Tibial artery (tissue), 4 donors: Measurements from ENCODE around the gene PLCB2.

ENCODE experiments used
- DNase-seq, 2 donors: peaks; one replicate each; pipeline ENCODE4 v3.0.0-alpha.2; 2019
- H3K27ac ChIP-seq, 2 donors: fragments of 200-600 bp; sonication (generic) in 1 of 2; 1 replicate in 1 of 2; 2 replicates in 1 of 2; pipeline ENCODE4 v1.5.1; 2018 to 2019; ENCODE audit warnings: mild to moderate bottlenecking in 1 of 2
- H3K27me3 ChIP-seq, 2 donors: fragments of 200-600 bp; sonication (generic) in 1 of 2; one replicate each; pipeline versions ENCODE4 v1.5.1 to v1.6.0; 2016 to 2019
- H3K36me3 ChIP-seq, 3 donors: fragments of 200-600 bp; sonication (generic) in 2 of 3; one replicate each; pipeline ENCODE4 v1.5.1; 2016 to 2019; ENCODE audit warnings: mild to moderate bottlenecking in 2 of 3
- H3K4me1 ChIP-seq, 4 donors: fragments of 200-600 bp; sonication (generic) in 2 of 4; 1 replicate in 3 of 4; 2 replicates in 1 of 4; pipeline ENCODE4 v1.5.1; 2016 to 2019
- H3K4me3 ChIP-seq, 2 donors: fragments of 200-600 bp; sonication (generic) in 1 of 2; 1 replicate in 1 of 2; 2 replicates in 1 of 2; pipeline ENCODE4 v1.5.1; 2018 to 2019; ENCODE audit warnings: mild to moderate bottlenecking in 2 of 2
- H3K9me3 ChIP-seq, 3 donors: fragments of 200-600 bp; sonication (generic) in 1 of 3; one replicate each; pipeline ENCODE4 v1.5.1; 2016 to 2019
- CTCF ChIP-seq, 2 experiments: fragments of 200-600 bp in 1 of 2; fragments of 450-650 bp in 1 of 2; IDR thresholded peaks; one replicate each; pipeline ENCODE4 v1.5.1; 2017 to 2019; ENCODE audit warnings: antibody characterized with exemption in 2 of 2, mild to moderate bottlenecking in 1 of 2, moderate library complexity in 1 of 2
- intact Hi-C: fragments of 100-400 bp; cut with DNase I; formaldehyde crosslinking; loops from one replicate; pipeline ENCODE4 v1.15.0; 2023; ENCODE audit warnings: low total_unique reads

PLCB2 gene

GRCh38 chr15:40346579-40347558 lies 39.1 kb upstream of the PLCB2 start:
- no peak for TF ChIP-seq CTCF (IDR thresholded peaks at IDR 0.05)
- no peak for DNase-seq
- Histone ChIP-seq H3K27me3 (no peaks in the 10 kb centered on the region), H3K4me3 (no peak overlapping the region), H3K36me3 (no peaks in the 10 kb centered on the region), H3K27ac (no peak overlapping the region), H3K4me1 (peaks cover 0 to 33% (median 31%) of the 10 kb centered on the region in 4 donors), H3K9me3 (no peaks in the 10 kb centered on the region)
- intact Hi-C loops = no loop called here

- Histone ChIP-seq H3K27me3 (no peaks in the 10 kb centered on the region), H3K9me3 (no peaks in the 10 kb centered on the region), H3K36me3 (no peaks in the 10 kb centered on the region), H3K27ac (peak overlapping the region in 1 of 2 donors; percentile 90), H3K4me3 (no peak overlapping the region), H3K4me1 (peaks cover 0 to 42% (median 39%) of the 10 kb centered on the region in 4 donors)
- DNase-seq = no peak
- no peak for TF ChIP-seq CTCF (IDR thresholded peaks at IDR 0.05)
- intact Hi-C loops = no loop called here
These were observed 38.3 kb upstream of the PLCB2 start for GRCh38 chr15:40345867-40346578.

GRCh38 chr15:40345225-40345866 lies 37.6 kb upstream of the PLCB2 start:
- Histone ChIP-seq H3K27me3 (no peaks in the 10 kb centered on the region), H3K4me1 (peaks cover 0 to 49% (median 45%) of the 10 kb centered on the region in 4 donors)
- intact Hi-C loops = no loop called here

GRCh38 chr15:40344631-40345120 lies 36.9 kb upstream of the PLCB2 start:
- intact Hi-C loops = no loop called here
- peak; percentile 65 to 80 for TF ChIP-seq CTCF (IDR thresholded peaks at IDR 0.05)
- peak; percentile 55 to 83 for DNase-seq
- Histone ChIP-seq H3K4me1 (peaks cover 0 to 55% (median 52%) of the 10 kb centered on the region in 4 donors), H3K36me3 (no peaks in the 10 kb centered on the region), H3K9me3 (no peaks in the 10 kb centered on the region), H3K27me3 (no peaks in the 10 kb centered on the region), H3K4me3 (no peak overlapping the region), H3K27ac (peak overlapping the region; percentile 90)

More at GRCh38 chr15:40345225-40345866, 37.6 kb upstream of the PLCB2 start:
- Histone ChIP-seq H3K36me3 (no peaks in the 10 kb centered on the region), H3K4me3 (no peak overlapping the region), H3K27ac (peak overlapping the region; percentile 90), H3K9me3 (no peaks in the 10 kb centered on the region)
- no peak for DNase-seq
- no peak for TF ChIP-seq CTCF (IDR thresholded peaks at IDR 0.05)

- no peak for DNase-seq
- intact Hi-C loops = no loop called here
- peaks cover 0 to 60% (median 56%) of the 10 kb centered on the region in 4 donors for H3K4me1 ChIP-seq
- H3K27me3 ChIP-seq = no peaks in the 10 kb centered on the region
- no peak for TF ChIP-seq CTCF (IDR thresholded peaks at IDR 0.05)
- no peaks in the 10 kb centered on the region for H3K36me3 ChIP-seq
- no peaks in the 10 kb centered on the region for H3K9me3 ChIP-seq
- peak overlapping the region; percentile 90 for H3K27ac ChIP-seq
- no peak overlapping the region for H3K4me3 ChIP-seq
These were observed 36.5 kb upstream of the PLCB2 start for GRCh38 chr15:40344217-40344616.
